ENCODE results near the gene MAP2K3.
A peak's percentile ranks its signal among the peaks of the same experiment; 100 is the strongest.

Gene MAP2K3

DNA sequence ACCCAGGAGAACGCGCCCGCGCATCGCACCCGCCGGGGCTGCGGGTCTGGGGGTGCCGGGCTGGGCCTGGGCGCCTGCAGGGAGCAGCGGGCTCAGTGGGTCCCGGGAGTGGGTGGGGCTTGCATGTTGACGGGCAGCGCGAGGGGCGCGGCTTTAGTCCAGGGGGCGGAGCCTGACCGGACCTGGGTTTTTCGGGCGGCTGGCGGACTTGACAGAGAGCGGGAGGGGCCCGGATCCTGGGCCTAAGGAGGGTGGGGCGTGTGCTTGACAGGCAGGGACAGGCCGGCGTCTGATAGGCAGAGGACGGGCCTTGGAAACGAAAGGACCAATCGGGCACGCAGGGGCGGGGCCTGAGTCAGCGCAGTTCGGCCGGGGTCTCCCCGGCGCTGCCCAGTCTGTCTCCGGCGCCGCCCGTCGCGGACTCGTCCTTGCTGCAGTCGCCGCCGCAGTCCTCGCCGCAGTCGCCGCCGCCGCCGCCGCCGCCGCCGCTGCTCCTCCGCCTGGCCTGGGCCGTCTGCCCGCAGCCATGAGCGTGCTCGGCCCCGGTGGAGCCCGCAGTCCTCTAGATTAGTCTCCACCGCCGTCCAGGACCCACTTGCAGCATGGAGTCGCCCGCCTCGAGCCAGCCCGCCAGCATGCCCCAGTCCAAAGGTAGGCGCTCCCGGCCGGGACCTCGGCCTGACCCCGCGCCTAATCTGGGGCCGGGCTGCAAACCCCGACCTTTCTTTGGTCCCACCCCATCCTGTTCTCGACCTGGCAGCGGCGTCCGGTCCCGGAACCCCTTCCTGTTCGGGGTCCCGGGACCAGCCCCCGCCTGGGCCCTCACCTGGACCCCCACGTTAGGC, at the start of gene MAP2K3:
Gene MAP2K3 (plus strand): TSS at position 393 of the 845 bp plus-strand sequence. CDS start 210 bp downstream, at position 603.
- DNase-seq (ENCODE audit: low read depth in 2 of 2): peak; percentile 95 to 96

DNA sequence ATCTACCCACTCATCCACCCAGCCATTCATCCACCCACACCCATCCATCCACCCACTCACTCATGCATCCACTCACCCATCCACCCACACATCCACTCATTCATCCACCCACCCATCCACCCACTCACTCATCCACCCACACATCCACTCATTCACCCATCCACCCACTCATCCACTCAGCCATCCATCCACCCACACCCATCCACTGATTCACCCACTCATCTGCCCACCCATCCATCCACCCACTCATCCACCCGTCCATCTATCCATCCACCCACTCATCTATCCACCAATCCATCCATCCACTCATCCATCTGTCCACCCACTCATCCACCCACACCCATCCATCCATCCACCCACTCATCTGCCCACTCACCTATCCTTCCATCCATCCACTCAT, 48.6 kb upstream of the MAP2K3 start:
- no peak for DNase-seq (ENCODE audit: low read depth in 2 of 2)

DNA sequence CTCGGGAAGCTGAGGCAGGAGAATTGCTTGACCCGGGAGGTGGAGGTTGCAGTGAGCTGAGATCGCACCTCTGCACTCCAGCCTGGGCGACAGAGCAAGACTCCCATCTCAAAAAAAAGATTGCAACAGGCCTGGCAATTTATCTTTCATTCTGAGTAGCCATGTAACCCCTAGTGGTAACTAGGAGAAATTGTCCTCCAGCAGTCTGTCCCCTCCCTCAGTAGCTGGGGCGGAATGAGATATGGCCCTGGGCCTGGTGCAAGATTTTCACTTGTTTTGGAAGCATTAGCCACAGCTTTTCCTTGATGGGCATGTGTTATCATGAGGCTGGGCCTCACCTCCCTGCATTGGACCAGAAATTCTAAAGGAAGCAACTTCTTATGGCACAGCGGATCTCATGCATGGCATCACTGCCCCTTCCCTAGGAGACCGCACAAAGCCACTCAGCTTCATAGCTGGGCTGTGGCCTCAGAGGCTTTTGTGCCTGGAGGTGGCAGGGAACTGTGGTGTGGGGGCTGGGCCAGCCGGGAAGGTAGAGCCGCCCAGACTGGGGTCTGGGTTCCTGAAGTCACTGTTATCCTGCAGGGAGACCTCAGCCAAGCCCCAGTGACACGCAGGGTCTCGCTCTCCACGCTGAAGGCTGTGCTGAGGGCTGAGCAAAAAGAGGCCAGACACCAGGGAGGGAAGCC, 44.7 kb upstream of the MAP2K3 start:
- no peak for DNase-seq (ENCODE audit: low read depth in 2 of 2)

GRCh38 chr17:21240369-21241055, 44.0 kb upstream of the MAP2K3 start:
- DNase-seq (ENCODE audit: low read depth in 2 of 2): no peak

DNA sequence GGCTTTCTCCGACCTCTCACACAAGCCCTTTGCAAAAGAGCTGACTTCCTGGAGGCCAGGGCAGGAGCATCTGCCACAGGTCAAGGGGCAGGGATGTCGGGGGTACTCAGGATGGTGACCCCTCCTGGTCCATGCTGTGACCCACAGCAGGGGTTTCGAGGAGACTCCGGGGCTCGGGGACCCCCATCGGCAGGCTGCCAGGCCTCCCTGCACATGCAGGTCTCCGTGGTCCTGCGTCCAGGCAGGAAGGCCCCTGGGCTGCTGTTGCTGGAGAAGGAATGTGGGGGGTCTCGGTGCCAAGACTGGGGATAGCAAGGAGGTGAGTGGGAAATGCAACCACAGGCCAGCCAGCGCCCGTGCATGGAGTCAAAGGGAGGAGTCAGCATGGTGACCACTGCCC, 42.9 kb upstream of the MAP2K3 start:
- no peak for DNase-seq (ENCODE audit: low read depth in 2 of 2)

- no peak for DNase-seq (ENCODE audit: low read depth in 2 of 2)
These were observed 42.3 kb upstream of the MAP2K3 start for GRCh38 chr17:21242026-21242697.

GRCh38 chr17:21242780-21243515, 41.6 kb upstream of the MAP2K3 start:
- no peak for DNase-seq (ENCODE audit: low read depth in 2 of 2)

- DNase-seq (ENCODE audit: low read depth in 2 of 2): no peak
These were observed 40.8 kb upstream of the MAP2K3 start for GRCh38 chr17:21243516-21244303.

DNA sequence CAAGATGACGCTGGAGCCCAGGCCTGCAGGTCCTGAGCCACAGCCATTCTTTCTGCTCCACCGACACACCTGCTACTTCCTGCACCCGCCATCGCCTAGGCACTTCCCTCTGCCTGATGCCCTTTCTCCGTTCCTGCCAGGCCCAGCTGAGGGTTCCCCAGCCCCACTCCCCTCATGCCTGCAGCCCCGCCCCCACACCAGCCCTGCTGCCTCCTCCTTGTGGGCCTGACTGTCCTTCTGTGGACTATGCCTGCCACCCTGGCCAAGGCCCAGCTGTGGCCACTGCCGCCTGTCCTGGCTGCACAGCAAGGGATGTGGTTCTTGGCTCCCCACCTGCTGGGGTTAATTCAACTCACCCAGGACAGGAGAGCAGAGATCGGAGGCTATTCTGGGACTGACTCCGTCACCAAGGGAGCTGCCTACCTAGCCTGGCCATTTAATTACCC, 38.8 kb upstream of the MAP2K3 start:
- DNase-seq (ENCODE audit: low read depth in 2 of 2): no peak

GRCh38 chr17:21246698-21247097, 37.8 kb upstream of the MAP2K3 start:
- no peak for DNase-seq (ENCODE audit: low read depth in 2 of 2)

DNA sequence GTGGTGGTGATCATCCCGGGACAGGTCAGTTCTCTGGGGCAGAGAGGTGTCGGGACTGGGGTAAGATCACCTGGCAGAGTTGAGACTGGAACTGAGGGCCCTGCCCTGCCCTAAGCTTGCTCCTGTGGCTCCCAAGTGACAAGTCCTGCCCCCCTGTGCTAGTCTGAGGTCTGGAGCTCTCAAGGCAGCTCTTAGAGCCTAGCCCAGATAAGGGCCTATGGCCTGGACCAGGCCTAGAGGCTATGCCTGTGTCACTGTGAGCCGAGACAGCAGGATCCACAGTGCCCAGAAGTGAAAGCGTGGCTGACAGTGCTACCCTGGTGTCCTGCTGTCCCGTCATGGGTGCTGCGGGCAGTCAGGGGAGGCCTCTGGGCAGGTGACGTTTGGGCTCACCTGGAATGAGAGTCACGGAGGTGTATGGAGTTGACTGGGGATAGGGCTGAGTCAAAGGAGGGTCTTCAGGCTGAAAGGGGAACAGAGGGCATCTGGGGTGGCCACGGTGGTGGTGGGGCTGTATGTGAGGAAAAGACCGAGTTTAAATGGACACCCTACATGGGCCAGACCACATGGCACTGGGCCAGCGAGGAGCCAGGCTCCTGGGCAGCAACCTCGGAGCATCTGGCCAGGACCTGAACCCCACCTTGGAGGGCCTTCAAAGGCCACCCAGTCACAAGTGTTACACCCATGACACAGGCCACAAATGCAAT, 36.8 kb upstream of the MAP2K3 start:
- DNase-seq (ENCODE audit: low read depth in 2 of 2): no peak

DNA sequence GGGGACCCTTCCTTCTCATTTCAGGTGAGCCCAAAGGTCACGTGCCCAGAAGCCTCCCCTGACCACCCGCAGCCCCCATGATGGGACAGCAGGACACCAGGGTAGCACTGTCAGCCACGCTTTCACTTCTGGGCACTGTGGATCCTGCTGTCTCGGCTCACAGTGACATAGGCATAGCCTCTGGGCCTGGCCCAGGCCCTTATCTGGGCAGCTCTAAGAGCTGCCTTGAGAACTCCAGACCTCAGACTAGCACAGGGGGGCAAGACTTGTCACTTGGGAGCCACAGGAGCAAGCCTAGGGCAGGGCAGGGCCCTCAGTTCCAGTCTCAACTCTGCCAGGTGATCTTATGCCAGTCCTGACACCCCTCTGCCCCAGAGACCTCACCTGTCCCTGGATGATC, 36.0 kb upstream of the MAP2K3 start:
- no peak for DNase-seq (ENCODE audit: low read depth in 2 of 2)

DNA sequence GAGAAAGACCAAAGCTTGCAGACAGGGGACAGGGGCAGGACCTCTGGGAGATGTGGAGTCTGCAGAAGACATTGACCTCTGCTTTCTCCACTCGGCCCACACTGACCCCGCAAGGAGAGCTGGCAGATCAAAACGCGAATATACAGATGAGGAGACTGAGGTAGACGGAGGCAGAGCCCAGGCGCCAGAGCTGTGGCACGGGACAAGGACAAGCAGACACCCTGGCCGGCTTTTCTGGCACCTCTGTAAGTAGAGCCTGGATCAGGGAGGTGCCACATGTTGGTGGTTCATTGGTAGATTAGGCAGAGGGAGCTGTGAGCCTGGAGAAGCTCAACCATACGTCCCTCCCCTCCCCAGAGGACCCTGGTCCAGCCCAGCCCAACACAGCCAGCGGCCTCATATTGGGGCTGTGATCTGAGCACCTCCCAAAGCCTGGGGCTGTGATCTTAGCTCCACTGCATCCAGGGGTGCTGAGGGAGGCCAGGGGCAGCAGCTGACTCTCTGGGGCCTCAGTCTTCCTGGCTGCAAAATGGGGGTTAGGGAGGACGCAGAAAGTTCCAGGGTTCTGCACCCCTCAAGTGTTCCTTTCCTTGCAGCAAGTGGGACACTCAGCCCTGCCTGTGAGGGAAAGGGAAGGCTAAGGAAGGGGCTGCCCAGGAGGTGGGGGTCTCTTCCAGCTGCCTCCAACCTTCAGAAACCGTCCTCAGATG, 35.3 kb upstream of the MAP2K3 start:
- no peak for DNase-seq (ENCODE audit: low read depth in 2 of 2)

GRCh38 chr17:21249920-21250703, 34.4 kb upstream of the MAP2K3 start:
- no peak for DNase-seq (ENCODE audit: low read depth in 2 of 2)

DNA sequence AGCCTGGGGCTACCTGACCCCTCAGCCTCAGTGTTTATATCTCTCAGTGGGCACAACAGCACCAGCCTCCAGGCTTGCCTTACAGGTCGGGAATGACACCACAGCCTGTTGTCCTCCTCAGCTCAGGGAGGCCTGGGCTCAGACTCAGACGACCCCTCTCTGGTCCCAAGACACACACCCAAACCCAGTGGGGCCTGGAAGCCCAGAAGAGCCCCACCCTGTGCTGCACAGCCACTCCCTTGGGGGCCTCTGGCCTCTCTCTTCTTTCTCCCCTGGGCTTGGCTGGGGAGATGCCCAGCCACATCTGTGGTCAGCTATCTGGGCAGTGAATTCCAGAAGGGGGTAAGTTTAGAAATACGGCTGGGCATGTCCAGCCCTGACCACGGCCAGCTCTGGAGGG, 33.7 kb upstream of the MAP2K3 start:
- DNase-seq (ENCODE audit: low read depth in 2 of 2): no peak

DNA sequence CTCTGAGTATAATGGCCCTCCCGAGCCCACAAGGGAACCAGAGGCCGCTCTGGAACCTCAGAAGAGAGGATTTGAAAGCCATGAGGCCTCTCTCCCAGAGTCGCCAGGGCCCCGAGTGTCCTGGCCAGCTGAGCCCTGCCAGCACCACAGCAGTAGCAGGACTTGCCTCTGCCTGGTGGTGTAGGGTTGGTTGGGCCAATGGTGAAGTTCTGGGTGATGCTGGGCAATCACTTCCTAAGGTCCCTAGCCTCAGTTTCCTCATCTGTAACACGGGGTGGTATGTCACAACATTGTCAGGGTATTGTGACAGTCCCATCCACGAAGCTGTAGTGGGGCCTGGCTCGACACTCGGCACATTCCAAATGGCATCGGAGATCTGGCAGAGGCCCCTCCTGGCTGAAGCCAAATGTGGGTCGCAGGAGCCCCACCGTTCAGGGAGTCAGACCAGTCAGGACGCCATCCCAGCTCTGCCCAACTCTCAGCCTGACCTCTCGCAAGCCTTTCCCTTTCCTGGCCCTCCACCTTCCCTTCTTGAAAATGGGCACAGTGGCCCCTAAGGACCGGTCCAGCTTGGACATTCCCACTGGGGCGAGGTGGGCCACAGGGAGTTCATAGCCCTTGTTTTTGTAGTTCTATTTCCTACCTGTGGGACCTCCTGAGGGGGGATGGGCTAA, 33.0 kb upstream of the MAP2K3 start:
- DNase-seq (ENCODE audit: low read depth in 2 of 2): no peak

GRCh38 chr17:21252289-21252795, 32.2 kb upstream of the MAP2K3 start:
- no peak for DNase-seq (ENCODE audit: low read depth in 2 of 2)

Data from fibroblast of skin of left quadriceps (primary cell).